ENCODE measurements around the gene ERBB3. TPM values are rescaled to one million over a fixed set of nuclear protein-coding genes. Genes with fewer than 3 reads are reported as not detected.

Gene ERBB3
- total RNA-seq, 4 donors from 2014 or later = 13.9 to 25.0 (median 19.0) TPM

DNA sequence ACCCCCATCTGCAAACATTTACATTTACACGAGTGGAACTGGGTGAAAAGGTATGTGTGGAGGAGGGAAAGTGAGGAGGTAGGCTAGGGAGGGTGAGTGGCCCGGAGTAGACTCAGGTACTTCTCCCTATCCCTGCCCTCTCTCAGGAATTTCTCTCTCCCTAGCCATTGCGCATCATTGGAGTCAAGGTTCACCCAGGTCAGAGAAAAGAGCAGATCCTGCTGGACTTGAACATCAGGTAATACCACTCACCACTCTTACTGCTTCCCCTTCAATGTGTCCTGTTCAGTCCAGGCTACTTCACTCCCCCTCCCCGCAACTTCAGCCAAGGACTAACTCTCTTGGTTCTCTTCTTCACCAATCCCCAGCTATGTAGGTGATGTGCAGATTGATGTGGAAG is 50.9 kb downstream of the ERBB3 start:
- intact Hi-C loops (cut with DNase I) = no loop called here
- Histone ChIP-seq H3K4me1 (peaks cover 28 to 37% (median 36%) of the 10 kb centered on the region in 4 donors), H3K36me3 (peaks cover 43 to 58% (median 56%) of the 10 kb centered on the region in 4 donors), H3K27me3 (no peaks in the 10 kb centered on the region), H3K4me3 (peak overlapping the region in 1 of 4 donors; percentile 85), H3K27ac (replicated peaks in 1 of 4) (peak overlapping the region; percentile 94 to 98 (median 98)), H3K9me3 (no peaks in the 10 kb centered on the region)
- 94% methylated on average over 4 of the region's 4 CpGs for WGBS
- no peak for DNase-seq (ENCODE audit: extremely low spot score)
- TF ChIP-seq EP300 (IDR thresholded peaks at IDR 0.05) = no peak
- TF ChIP-seq POLR2A (IDR thresholded peaks at IDR 0.05; ENCODE audit: low read depth) = no peak
- TF ChIP-seq POLR2AphosphoS5 (IDR thresholded peaks at IDR 0.05) = no peak
- TF ChIP-seq, protein P1, sequence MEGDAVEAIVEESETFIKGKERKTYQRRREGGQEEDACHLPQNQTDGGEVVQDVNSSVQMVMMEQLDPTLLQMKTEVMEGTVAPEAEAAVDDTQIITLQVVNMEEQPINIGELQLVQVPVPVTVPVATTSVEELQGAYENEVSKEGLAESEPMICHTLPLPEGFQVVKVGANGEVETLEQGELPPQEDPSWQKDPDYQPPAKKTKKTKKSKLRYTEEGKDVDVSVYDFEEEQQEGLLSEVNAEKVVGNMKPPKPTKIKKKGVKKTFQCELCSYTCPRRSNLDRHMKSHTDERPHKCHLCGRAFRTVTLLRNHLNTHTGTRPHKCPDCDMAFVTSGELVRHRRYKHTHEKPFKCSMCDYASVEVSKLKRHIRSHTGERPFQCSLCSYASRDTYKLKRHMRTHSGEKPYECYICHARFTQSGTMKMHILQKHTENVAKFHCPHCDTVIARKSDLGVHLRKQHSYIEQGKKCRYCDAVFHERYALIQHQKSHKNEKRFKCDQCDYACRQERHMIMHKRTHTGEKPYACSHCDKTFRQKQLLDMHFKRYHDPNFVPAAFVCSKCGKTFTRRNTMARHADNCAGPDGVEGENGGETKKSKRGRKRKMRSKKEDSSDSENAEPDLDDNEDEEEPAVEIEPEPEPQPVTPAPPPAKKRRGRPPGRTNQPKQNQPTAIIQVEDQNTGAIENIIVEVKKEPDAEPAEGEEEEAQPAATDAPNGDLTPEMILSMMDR (IDR thresholded peaks at IDR 0.05) = no peak

DNA sequence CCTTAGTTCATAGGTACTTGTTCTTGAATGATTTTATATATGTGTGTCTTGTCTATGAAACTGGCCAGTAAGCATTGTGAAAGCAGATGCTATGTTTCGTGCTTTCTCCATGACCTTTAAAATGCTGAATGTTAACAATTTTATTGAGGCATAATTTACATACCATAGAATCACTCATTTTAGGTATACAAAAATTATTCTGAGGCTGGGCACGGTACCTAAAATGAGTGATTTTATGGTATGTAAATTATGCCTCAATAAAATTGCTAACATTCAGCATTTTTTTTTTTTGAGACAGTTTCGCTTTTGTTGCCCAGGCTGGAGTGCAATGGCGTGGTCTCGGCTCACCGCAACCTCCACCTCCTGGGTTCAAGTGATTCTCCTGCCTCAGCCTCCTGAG is 54.9 kb downstream of the ERBB3 start:
- no peak for DNase-seq (ENCODE audit: extremely low spot score)
- 98% methylated on average over 6 of the region's 6 CpGs for WGBS
- Histone ChIP-seq H3K4me1 (peaks cover 7 to 15% (median 10%) of the 10 kb centered on the region in 4 donors), H3K4me3 (no peak overlapping the region), H3K27me3 (no peaks in the 10 kb centered on the region), H3K9me3 (no peaks in the 10 kb centered on the region), H3K36me3 (peaks cover 75 to 96% (median 94%) of the 10 kb centered on the region in 4 donors), H3K27ac (replicated peaks in 1 of 4) (peak overlapping the region in 1 of 4 donors; percentile 22)
- TF ChIP-seq POLR2A (IDR thresholded peaks at IDR 0.05; ENCODE audit: low read depth) = no peak
- no peak for TF ChIP-seq POLR2AphosphoS5 (IDR thresholded peaks at IDR 0.05)
- TF ChIP-seq EP300 (IDR thresholded peaks at IDR 0.05) = no peak
- TF ChIP-seq, protein P1 (IDR thresholded peaks at IDR 0.05) = no peak
- intact Hi-C loops (cut with DNase I) = no loop called here

DNA sequence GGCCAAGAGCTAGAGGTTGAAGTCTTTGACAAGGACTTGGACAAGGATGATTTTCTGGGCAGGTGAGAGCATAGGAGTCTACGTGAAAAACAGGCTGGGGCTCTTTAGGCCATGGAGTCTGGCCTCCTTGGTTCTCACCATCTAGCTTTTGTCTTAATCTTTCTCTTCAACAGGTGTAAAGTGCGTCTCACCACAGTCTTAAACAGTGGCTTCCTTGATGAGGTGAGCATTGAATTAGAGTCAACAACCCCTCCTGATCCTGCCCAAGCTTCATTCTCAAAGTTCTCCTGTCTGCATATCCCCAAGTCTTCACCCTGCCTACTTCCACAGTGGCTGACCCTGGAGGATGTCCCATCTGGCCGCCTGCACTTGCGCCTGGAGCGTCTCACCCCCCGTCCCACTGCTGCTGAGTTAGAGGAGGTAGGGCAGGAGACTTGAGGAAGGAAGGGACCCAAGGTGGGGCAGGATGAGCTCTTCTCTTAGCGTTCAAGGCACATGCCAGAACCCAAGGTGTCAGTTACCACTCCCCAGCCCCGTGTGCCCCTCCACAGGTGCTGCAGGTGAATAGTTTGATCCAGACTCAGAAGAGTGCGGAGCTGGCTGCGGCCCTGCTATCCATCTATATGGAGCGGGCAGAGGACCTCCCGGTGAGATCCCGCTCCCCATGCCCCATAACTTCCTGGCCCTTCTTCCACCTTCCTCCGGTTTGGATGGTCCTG is 58.0 kb downstream of the ERBB3 start:
- DNase-seq (ENCODE audit: extremely low spot score) = no peak
- H3K4me3 ChIP-seq = no peak overlapping the region
- peaks cover 2 to 10% (median 6%) of the 10 kb centered on the region in 4 donors for H3K4me1 ChIP-seq
- intact Hi-C loops (cut with DNase I) = no loop called here
- H3K9me3 ChIP-seq = no peaks in the 10 kb centered on the region
- no peak overlapping the region for H3K27ac ChIP-seq (replicated peaks in 1 of 4)
- WGBS = 94% methylated on average over 11 of the region's 14 CpGs
- H3K36me3 ChIP-seq = peaks cover 79 to 100% (median 95%) of the 10 kb centered on the region in 4 donors
- TF ChIP-seq POLR2A (IDR thresholded peaks at IDR 0.05; ENCODE audit: low read depth) (no peak), EP300 (IDR thresholded peaks at IDR 0.05) (no peak), POLR2AphosphoS5 (IDR thresholded peaks at IDR 0.05) (no peak)
- TF ChIP-seq, protein P1 (IDR thresholded peaks at IDR 0.05) = no peak
- no peaks in the 10 kb centered on the region for H3K27me3 ChIP-seq

DNA sequence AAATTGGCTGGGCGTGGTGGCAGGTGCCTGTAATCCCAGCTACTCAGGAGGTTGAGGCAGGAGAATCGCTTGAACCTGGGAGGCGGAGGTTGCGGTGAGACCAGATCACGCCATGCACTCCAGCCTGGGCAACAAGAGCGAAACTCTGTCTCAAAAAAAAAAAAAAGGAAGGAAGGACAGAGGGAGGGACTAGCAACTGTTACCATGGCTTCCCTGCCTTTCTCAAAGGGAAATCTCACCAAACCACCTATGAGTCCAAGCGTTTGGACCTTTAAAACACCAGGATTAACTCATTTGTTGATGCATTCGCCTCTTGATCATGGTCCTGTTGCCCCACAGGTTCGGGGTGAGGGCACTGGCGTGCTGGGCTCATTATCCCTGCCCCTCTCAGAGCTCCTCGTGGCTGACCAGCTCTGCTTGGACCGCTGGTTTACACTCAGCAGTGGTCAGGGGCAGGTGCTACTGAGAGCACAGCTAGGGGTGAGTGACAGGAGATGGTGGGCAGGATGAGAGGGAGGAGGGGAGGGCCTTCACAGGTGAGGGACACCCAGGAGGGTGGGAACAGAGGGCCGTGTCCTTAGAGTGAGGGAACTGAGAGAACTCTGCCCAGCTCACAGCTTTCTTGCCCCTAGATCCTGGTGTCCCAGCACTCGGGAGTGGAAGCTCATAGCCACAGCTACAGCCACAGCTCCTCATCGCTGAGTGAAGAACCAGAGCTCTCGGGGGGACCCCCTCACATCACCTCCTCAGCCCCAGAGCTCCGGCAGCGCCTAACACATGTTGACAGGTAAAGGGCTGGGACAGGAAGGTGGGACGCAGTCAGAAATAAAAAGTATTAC is 62.2 kb downstream of the ERBB3 start:
- no peak for DNase-seq (ENCODE audit: extremely low spot score)
- H3K27me3 ChIP-seq = no peaks in the 10 kb centered on the region
- H3K4me1 ChIP-seq = peaks cover 21 to 40% (median 31%) of the 10 kb centered on the region in 4 donors
- intact Hi-C loops (cut with DNase I) = no loop called here
- H3K27ac ChIP-seq (replicated peaks in 1 of 4) = peak overlapping the region; percentile 34 to 68 (median 53)
- no peaks in the 10 kb centered on the region for H3K9me3 ChIP-seq
- no peak for TF ChIP-seq POLR2A (IDR thresholded peaks at IDR 0.05; ENCODE audit: low read depth)
- peaks cover 65 to 84% (median 81%) of the 10 kb centered on the region in 4 donors for H3K36me3 ChIP-seq
- 91% methylated on average over 17 of the region's 19 CpGs for WGBS
- H3K4me3 ChIP-seq = no peak overlapping the region

DNA sequence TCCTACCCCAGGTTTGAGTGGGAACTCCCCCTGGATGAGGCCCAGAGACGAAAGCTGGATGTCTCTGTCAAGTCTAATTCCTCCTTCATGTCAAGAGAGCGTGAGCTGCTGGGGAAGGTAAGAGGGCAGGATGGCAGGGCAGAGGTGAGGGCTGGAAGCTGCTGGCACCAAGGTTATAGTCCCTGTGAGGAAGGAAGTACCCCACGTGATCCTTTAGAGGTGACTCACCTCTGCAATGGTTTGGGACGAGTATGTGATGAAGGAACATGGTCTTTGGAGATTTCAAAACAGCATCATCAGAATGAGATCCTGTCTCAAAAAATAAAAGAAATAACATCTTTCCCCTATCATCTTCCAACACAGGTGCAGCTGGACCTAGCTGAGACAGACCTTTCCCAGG is 63.3 kb downstream of the ERBB3 start:
- no peaks in the 10 kb centered on the region for H3K9me3 ChIP-seq
- H3K27ac ChIP-seq (replicated peaks in 1 of 4) = peak overlapping the region; percentile 34 to 68 (median 53)
- H3K4me1 ChIP-seq = peaks cover 23 to 44% (median 33%) of the 10 kb centered on the region in 4 donors
- no peak for DNase-seq (ENCODE audit: extremely low spot score)
- intact Hi-C loops (cut with DNase I) = no loop called here
- H3K27me3 ChIP-seq = no peaks in the 10 kb centered on the region
- H3K36me3 ChIP-seq = peaks cover 56 to 73% (median 71%) of the 10 kb centered on the region in 4 donors
- TF ChIP-seq, protein P1 (IDR thresholded peaks at IDR 0.05) = no peak
- TF ChIP-seq POLR2A (IDR thresholded peaks at IDR 0.05; ENCODE audit: low read depth) = no peak
- TF ChIP-seq POLR2AphosphoS5 (IDR thresholded peaks at IDR 0.05) = no peak
- TF ChIP-seq EP300 (IDR thresholded peaks at IDR 0.05) = no peak
- H3K4me3 ChIP-seq = no peak overlapping the region
- WGBS = 59% methylated on average over 4 of the region's 4 CpGs
